Stomach (tissue), 9 donors: ENCODE measurements around the gene MAFB. TPM values are rescaled to one million over a fixed set of nuclear protein-coding genes. Genes with fewer than 3 reads are reported as not detected.

Experiments used
- DNase-seq, 2 donors: peaks; one replicate each; pipeline versions ENCODE4 v3.0.0 to v3.0.0-alpha.2; 2013 to 2019
- H3K27ac ChIP-seq, 5 donors: fragments of 200-600 bp in 4 of 5; sonication (generic) in 4 of 5; one replicate each; pipeline ENCODE4 v1.5.1; 2013 to 2019; ENCODE audit warnings: mild to moderate bottlenecking in 1 of 5, moderate library complexity in 1 of 5
- H3K27me3 ChIP-seq, 3 donors: fragments of 200-600 bp; sonication (generic); one replicate each; pipeline ENCODE4 v1.5.1; 2017 to 2019; ENCODE audit warnings: mixed run types in 1 of 3
- H3K36me3 ChIP-seq, 4 donors: fragments of 200-600 bp; sonication (generic); 1 replicate in 3 of 4; 2 replicates in 1 of 4; pipeline ENCODE4 v1.5.1; 2016 to 2019
- H3K4me1 ChIP-seq, 4 donors: fragments of 200-600 bp; sonication (generic); one replicate each; pipeline ENCODE4 v1.5.1; 2016 to 2019
- H3K4me3 ChIP-seq, 4 donors: fragments of 200-600 bp; sonication (generic) in 3 of 4; one replicate each; pipeline ENCODE4 v1.5.1; 2016 to 2019; ENCODE audit warnings: mild to moderate bottlenecking in 1 of 4
- H3K9me3 ChIP-seq, 4 donors: fragments of 200-600 bp; sonication (generic); one replicate each; pipeline ENCODE4 v1.5.1; 2016 to 2019
- EP300 ChIP-seq: sonication (generic); formaldehyde crosslinking; IDR thresholded peaks from one replicate; pipeline ENCODE4 v1.6.1; 2017; ENCODE audit warnings: antibody characterized with exemption
- POLR2A ChIP-seq, 4 donors: fragments of 450-650 bp; IDR thresholded peaks; one replicate each; pipeline ENCODE4 v1.6.1; 2016; ENCODE audit warnings: antibody characterized with exemption in 4 of 4, control low read depth in 2 of 4, mild to moderate bottlenecking in 1 of 4, moderate library complexity in 1 of 4
- POLR2AphosphoS5 ChIP-seq, 3 donors: sonication (generic); formaldehyde crosslinking; IDR thresholded peaks; one replicate each; pipeline ENCODE4 v1.6.1; 2016; ENCODE audit warnings: antibody characterized with exemption in 3 of 3
- WGBS, 5 donors: extraction: QIAGEN DNeasy Blood & Tissue Kit in 3 of 5; methylation state at CpG; one replicate each; pipeline versions ENCODE4 v1.1.5 to v1.1.7; 2013 to 2018; 5-methylcytosine and 5-hydroxymethylcytosine counted together
- intact Hi-C: fragments of 100-400 bp; cut with DNase I; formaldehyde crosslinking; loops from one replicate; pipeline ENCODE4 v1.15.1; 2023; ENCODE audit warnings: low total_unique reads
- polyA plus RNA-seq, 3 donors: library from polyadenylated mRNA; stranded (reverse); fragments of 200-250 nt; gene quantifications; one replicate each; pipeline ENCODE4 v1.2.3, GENCODE V29; 2013
- total RNA-seq, 5 donors: library from RNA; depleted of rRNA; stranded (reverse); fragments of >200 nt; gene quantifications; one replicate each; pipeline versions ENCODE4 v1.1.0 to v1.2.3, GENCODE V29; 2014 to 2016
- TF ChIP-seq, protein P1 (sequence below), 7 experiments: fragments of 450-650 bp in 4 of 7; fragments of 200-600 bp in 3 of 7; sonication (generic) in 3 of 7; IDR thresholded peaks; one replicate each; pipeline ENCODE4 v1.5.1; 2016 to 2019; ENCODE audit warnings: antibody characterized with exemption in 7 of 7, control low read depth in 2 of 7, mild to moderate bottlenecking in 1 of 7
- donor health status: healthy with polysubstance abuse.
- donor health status: Bipolar disorder and iron deficiency.
- donor health status: healthy.

Gene MAFB
- total and polyA plus RNA-seq, 8 donors, result 4.5 to 34.4 (median 8.5) TPM

DNA sequence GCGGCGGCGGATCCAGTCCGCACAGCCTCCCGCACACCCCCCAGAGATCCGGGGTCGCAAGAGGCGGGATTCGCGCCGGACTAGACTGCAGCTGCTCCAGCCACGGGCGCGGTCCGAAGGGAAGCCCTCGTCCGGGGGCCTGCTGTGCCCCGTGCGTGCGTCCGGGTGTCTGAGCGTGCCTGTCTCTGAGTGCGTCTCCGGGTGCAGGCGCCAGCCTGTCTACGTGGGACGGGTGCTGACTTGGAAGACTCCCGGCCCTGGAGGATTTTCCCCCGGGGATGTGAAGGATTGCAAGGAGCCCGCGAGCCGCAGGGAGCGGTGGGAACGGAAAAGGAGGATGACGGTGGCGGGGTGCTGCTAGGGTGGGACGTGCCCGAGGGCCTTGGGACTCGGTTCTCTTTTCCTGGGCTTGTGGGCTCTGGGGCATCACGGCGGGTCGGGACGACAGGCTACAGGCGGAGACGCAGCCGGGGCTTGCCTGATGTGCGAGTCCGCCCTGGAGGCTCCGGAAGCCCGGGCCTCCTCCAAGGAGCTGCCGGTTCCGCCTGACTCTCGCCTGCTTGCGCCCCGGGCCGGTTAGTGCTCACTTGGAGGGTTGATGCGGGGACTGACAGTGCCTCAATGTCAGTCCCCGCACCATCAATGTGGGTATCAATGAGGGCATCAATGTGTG, 5.7 kb downstream of the MAFB start:
- TF ChIP-seq POLR2AphosphoS5 (IDR thresholded peaks at IDR 0.05) (peak in 1 of 3 donors; percentile 2), EP300 (no peak)
- peak overlapping the region; percentile 26 to 71 (median 54) for H3K27ac ChIP-seq
- peak overlapping the region; percentile 32 to 49 (median 41) for H3K4me3 ChIP-seq
- H3K27me3 ChIP-seq, result peaks cover 0 to 73% (median 35%) of the 10 kb centered on the region in 3 donors
- peaks cover 26 to 53% (median 43%) of the 10 kb centered on the region in 4 donors for H3K4me1 ChIP-seq
- intact Hi-C loops, result loop anchor here (10.0 kb wide), 1 partner anchor 419 kb away; no protein-coding TSS in a partner anchor
- no peaks in the 10 kb centered on the region for H3K36me3 ChIP-seq
- DNase-seq, result peak in 1 of 2 donors; percentile 49
- WGBS, 5 donors, result 7 to 18% (median 10%) methylated on average over 19 to 58 of the region's 58 CpGs
- no peaks in the 10 kb centered on the region for H3K9me3 ChIP-seq

DNA sequence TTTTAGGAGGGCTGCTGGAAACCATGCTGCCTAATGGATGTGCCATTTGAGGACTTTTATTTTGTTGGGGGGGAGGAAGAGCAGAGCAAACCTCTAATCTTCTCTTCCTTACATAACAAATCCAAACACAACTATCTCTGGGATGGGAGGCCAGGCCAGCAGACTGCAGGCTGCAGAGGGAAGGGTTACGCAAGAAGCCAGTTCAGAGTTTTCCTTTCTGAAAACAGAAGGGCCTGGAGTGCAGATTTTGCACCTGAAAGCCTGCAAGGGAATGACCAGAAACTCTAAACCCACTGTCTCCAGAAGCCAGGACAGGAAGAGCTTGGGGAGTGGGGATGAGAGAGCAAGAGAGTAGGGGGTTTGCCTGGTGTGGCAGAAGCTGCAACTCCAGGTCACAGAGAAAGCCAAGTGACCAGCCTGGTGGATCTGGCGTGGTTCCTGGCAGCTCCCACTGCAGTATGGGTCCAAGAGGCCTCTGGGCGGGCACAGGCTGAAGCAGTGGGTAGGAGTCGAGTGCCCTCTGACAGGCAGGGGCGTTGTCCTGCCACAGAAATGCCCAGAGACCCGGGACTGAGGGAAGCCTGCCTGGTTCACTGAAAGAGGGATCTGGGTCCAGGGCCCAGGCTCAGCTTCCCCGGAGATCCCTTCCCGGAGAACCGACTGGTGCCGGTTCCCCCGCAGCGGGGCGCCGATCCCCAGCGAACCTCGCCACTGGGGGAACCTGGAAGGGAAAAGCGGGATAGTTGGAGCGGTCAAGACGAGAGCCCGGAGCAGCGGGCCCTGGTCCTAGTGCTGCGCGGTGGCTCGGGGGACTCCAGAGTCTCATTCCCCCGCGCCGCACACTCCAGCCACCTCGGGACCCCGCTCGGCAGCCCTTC, 6.7 kb downstream of the MAFB start:
- Histone ChIP-seq H3K4me3 (peak overlapping the region; percentile 32 to 49 (median 41)), H3K4me1 (peaks cover 16 to 43% (median 33%) of the 10 kb centered on the region in 4 donors)
- 16 to 50% (median 25%) methylated on average over 28 to 30 of the region's 30 CpGs for WGBS, 5 donors

DNA sequence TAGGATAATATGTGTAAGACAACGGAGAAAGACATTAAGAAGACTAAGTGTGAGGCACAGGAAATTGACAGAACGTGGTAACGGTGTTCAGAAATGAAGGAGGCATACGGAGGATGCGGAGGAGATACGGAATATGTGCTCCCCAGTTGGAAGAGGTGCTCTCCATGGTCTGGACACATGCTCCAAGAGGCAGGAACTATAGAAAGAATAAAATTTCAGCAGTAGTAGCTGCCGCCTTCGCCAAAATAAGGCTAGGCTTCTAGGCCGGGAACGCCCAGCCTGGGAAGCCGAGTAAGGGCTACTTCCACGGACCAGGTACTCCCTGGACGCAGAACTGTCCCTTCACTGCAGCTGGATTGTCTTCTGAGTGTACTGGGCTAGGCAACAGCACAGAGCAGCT, 7.4 kb downstream of the MAFB start:
- intact Hi-C loops, result loop anchor here (10.0 kb wide), 1 partner anchor 417 kb away; no protein-coding TSS in a partner anchor
- Histone ChIP-seq H3K4me3 (no peak overlapping the region), H3K9me3 (no peaks in the 10 kb centered on the region), H3K36me3 (no peaks in the 10 kb centered on the region), H3K27ac (no peak overlapping the region), H3K4me1 (peaks cover 9 to 41% (median 33%) of the 10 kb centered on the region in 4 donors), H3K27me3 (peaks cover 0 to 56% (median 23%) of the 10 kb centered on the region in 3 donors)
- DNase-seq, result no peak
- TF ChIP-seq EP300, result no peak
- TF ChIP-seq, protein P1, sequence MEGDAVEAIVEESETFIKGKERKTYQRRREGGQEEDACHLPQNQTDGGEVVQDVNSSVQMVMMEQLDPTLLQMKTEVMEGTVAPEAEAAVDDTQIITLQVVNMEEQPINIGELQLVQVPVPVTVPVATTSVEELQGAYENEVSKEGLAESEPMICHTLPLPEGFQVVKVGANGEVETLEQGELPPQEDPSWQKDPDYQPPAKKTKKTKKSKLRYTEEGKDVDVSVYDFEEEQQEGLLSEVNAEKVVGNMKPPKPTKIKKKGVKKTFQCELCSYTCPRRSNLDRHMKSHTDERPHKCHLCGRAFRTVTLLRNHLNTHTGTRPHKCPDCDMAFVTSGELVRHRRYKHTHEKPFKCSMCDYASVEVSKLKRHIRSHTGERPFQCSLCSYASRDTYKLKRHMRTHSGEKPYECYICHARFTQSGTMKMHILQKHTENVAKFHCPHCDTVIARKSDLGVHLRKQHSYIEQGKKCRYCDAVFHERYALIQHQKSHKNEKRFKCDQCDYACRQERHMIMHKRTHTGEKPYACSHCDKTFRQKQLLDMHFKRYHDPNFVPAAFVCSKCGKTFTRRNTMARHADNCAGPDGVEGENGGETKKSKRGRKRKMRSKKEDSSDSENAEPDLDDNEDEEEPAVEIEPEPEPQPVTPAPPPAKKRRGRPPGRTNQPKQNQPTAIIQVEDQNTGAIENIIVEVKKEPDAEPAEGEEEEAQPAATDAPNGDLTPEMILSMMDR (IDR thresholded peaks at IDR 0.05), result no peak
- WGBS, 5 donors, result 83 to 90% (median 88%) methylated on average over 13 of the region's 13 CpGs

More for the DNA sequence above, 6.7 kb downstream of the MAFB start:
- H3K36me3 ChIP-seq, result no peaks in the 10 kb centered on the region
- peaks cover 0 to 63% (median 24%) of the 10 kb centered on the region in 3 donors for H3K27me3 ChIP-seq
- H3K9me3 ChIP-seq, result no peaks in the 10 kb centered on the region
- intact Hi-C loops, result loop anchor here (10.0 kb wide), 1 partner anchor 418 kb away; no protein-coding TSS in a partner anchor
- no peak for DNase-seq
- peak overlapping the region; percentile 26 to 71 (median 54) for H3K27ac ChIP-seq
- TF ChIP-seq POLR2A (IDR thresholded peaks at IDR 0.05) (no peak), POLR2AphosphoS5 (IDR thresholded peaks at IDR 0.05) (no peak), EP300 (no peak)
- TF ChIP-seq, protein P1 (IDR thresholded peaks at IDR 0.05), result no peak

DNA sequence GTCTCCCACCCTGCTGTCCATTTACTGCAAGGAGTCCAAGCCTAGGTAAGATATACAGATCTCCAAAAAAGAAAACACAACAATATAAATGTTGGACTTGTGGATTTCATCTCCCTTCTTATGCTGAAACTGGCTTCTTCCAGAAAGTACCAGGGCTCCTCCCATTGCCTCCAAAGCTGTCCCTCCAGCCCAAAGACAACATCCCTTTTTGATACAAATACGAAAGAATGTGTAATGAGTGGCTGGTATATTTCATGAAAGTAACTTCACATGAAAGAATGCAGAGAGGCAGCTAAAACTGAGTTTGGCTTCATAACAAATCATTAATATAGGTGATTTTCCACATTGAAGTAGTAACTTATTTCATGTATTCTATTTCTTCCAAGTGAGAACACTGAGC, 7.9 kb downstream of the MAFB start:
- intact Hi-C loops, result loop anchor here (10.0 kb wide), 1 partner anchor 416 kb away; no protein-coding TSS in a partner anchor
- Histone ChIP-seq H3K4me1 (peaks cover 8 to 41% (median 35%) of the 10 kb centered on the region in 4 donors), H3K27ac (peak overlapping the region in 1 of 5 donors; percentile 12), H3K27me3 (peaks cover 0 to 51% (median 23%) of the 10 kb centered on the region in 3 donors), H3K4me3 (no peak overlapping the region), H3K36me3 (no peaks in the 10 kb centered on the region), H3K9me3 (no peaks in the 10 kb centered on the region)
- TF ChIP-seq POLR2A (IDR thresholded peaks at IDR 0.05), result no peak
- TF ChIP-seq, protein P1 (IDR thresholded peaks at IDR 0.05), result no peak
- no peak for TF ChIP-seq POLR2AphosphoS5 (IDR thresholded peaks at IDR 0.05)
- no peak for TF ChIP-seq EP300
- 73 to 92% (median 79%) methylated on average over 1 of the region's 1 CpG for WGBS, 5 donors
- no peak for DNase-seq
